NCI-H748 (cell line): Measurements from ENCODE around the gene IQSEC3.
"Not testable (repeated sequence)": the region's sequence is repeated elsewhere in the genome, so short reads cannot be mapped to it uniquely, and the experiment has no call there.

Experiments
- DNase-seq: peaks from one replicate; lab custom pipeline; 2025; ENCODE audit not compliant: unreplicated experiment; lab: John Stamatoyannopoulos, UW

Gene IQSEC3

DNA sequence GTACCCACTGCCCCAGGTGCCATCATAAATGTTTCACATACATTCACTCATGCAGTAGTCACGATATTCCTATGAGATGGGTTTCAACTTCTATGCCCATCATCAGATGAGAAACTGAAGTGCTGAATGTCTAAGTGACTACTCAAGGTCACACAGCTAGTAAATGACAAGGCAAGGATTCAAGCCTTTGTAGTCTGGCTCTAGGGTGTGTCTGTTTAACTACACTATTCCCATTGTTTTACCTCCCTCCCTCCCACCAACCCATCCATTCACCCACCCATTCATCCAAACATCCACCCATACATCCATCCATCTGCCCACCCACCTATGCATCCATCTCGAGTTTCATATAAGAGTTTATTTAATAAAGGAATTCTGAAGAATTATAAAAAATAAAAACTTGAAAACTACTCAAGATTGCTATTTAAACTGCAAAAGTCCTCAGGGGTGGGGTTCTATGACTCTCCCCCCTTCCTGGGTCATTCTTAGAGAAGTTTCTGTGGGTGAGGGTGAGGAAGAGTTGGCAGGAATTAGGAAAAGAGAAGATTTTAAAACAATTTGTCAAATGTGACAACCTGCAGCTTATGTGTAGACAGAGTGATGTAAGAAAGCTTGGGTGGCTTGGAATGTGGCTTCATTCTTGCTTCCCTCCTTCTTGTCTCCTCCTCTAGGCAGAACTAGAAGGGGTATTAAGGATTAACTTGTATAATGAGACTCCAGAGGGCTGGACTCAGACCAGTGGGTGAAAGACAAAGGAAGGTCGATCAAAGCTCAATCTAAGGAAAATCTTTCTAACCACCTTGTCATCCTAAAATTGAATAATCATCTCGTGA is 13.4 kb upstream of the IQSEC3 start:
- DNase-seq = not testable (repeated sequence)

DNA sequence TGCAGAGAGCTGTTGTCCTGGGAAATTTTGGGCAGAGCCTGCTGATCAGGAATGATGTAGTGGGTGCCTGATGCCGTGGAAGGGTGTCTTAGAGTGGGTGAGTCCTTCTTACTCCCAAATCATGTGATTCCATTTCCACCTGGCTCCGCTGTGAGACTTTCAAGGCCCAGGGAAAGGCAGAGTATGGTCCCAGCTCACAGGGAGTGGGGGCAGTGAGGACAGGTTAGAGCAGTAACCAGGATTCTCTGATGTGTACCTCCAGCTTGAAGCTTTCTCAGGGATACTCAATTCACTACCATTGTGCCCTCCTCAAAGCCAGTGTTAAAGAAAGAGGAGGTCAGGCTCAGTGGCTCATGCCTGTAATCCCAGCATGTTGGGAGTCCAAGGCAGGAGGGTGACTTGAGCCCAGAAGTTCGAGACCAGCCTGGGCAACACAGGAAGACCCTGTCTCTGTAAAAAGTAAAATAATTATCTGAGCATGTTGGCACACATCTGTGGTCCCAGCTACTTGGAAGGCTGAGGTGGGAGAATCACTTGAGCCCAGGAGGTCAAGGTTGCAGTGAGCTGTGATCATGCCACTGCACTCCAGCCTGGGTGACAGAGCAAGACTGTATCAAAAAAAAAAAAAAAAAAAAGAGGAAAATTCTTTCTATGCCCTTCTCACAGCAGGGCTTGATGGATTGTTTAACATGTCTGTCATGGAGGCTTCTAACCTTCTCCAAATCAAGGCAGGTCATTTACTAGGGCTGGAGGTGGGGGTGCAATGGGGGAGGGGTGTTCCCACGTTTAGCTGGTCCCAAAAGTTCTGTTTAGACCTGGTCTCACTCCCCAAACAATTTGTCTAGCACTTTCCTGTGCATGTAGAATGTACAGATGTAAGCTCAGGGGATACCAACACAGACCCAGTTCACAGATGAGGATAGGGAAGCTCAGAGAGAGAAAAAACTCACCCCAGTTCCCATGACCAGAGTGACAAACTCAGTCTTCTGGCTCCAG is 12.5 kb upstream of the IQSEC3 start:
- DNase-seq = no peak

- no peak for DNase-seq
Observed at GRCh38 chr12:54750-55535, 11.6 kb upstream of the IQSEC3 start.

GRCh38 chr12:56683-57346 is 9.8 kb upstream of the IQSEC3 start:
- DNase-seq = no peak

- DNase-seq = no peak
Observed at GRCh38 chr12:57539-57938, 9.0 kb upstream of the IQSEC3 start.

DNA sequence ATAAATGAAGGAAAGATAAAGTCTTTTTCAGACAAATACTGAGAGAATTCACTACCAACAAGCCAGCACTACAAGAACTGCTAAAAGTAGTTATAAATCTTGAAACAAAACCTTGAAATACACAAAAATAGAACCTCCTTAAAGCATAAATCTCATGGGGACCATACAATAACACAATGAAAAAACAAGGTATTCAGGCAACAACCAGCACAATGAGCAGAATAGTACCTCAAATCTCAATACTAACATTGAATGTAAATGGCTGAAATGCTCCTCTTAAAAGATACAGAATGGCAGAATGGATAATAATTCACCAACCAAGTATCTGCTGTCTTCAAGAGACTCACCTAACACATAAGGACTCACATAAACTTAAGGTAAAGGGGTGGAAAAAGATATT is 7.7 kb upstream of the IQSEC3 start:
- no peak for DNase-seq

DNA sequence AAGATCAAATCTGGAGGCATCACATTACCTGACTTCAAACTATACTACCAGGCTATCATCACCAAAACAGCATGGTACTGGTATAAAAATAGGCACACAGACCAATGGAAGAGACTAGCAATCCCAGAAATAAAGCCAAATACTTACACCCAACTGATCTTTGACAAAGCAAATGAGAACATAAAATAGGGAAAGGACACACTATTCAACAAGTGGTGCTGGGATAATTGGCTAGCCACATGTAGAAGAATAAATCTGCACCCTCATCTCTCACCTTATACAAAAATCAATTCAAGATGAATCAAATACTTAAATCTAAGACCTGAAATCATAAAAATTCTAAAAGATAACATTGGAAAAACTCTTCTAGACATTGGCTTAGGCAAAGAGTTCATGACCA is 4.7 kb upstream of the IQSEC3 start:
- not testable (repeated sequence) for DNase-seq

DNA sequence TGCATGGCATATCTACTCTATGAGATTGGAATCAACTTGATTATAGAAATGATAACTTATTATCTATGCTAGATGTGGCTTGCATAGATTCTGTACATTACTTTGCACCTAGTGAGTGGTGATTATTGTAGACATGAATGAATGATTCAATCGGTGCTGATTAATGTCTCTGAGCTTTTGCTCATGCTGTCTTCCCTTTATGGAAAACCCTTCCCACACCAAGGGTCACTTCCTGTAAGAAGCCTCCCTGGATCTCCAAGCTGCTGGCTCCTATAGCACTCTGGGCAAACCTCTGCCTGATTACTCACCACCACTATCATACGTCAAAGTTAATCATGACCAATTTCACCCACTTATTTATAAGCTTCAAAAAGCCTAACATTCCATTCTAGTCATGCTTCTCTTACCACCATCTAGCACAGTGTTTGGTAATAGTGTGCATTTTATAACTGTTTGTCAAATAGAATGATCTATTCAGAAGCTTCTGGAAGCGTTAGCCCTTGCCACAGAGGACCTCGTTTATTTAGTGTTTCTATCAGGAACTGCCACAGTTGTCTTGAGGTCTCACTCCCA is 990 bp upstream of the IQSEC3 start:
- not testable (repeated sequence) for DNase-seq

GRCh38 chr12:66782-67504 is 376 bp downstream of the IQSEC3 start:
- not testable (repeated sequence) for DNase-seq

GRCh38 chr12:69677-70076 is 3.1 kb downstream of the IQSEC3 start:
- not testable (repeated sequence) for DNase-seq

DNA sequence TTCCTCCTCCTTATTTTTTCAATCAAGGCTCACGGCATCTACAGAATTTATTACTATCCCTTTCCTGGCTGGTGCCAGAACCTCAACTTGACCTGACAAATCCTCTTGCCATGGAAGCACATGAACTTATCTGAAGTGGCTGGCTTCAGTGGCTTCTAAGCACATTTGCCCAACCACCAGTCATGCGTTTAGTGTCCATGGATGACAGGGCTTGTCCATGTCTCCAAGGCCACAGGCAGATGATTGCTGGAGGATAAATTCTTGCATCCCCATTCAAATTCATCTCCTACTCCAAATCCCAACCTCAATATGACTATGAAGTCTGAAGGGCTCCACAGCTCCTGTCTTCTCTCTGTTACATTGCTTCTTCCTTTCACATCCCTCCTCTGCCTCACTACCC is 4.0 kb downstream of the IQSEC3 start:
- DNase-seq = not testable (repeated sequence)

DNA sequence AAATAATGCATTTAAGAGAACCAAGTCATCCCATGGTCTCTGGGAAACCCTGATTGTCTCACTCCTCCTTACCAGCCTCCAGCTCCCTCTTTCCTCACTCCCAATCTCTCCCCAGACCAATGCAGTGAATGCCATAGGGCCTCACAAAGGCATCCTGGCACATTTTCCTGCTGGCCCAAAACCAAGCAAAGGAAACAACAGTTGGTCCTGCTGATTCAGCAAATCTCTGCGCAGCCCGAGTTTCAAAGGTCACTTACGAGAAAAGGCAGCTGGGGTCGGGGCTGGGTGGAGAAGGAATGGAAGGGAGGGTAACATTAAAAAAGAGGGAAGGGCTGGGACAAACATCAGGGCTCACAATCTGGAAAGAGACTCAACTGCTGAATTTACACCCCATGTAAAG is 5.5 kb downstream of the IQSEC3 start:
- not testable (repeated sequence) for DNase-seq

DNA sequence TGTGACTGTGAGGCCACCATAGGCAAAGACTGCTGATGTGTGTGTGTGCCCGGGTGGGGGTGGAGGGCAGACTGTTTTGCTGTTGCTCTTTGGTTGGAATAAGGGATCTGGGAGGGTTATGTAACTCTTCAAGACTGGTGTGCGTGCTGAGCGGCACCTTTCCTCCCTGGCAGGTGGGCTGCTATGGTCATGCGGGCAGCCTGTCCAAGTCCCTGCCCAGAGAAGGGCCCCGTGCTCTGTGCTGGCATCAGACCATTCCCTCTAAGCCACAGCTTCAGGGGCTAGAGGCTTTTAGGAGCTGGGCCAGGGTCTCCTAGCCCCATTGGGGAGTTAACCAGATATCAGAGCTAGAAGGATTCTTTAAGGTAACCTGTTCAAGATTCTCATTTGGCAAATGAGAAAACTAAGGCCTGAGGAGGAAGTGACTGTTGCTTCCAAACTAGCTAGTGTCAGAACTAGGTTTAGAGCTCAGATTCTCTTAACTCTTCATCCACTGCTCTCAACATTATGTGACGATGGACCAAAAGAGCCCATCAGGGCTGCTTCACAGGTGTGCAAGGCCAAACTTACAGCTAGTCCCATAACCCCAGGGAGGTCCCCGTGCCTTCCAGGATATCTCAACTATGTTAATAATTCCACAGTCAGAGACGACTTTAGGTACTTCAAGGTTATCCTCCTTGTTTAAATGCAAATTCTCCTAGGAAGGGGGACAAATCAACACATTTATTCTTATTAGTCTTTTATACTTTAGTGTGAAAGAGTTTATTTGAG is 8.0 kb downstream of the IQSEC3 start:
- DNase-seq = not testable (repeated sequence)

- DNase-seq = not testable (repeated sequence)
Observed at GRCh38 chr12:75541-75940, 9.0 kb downstream of the IQSEC3 start.

DNA sequence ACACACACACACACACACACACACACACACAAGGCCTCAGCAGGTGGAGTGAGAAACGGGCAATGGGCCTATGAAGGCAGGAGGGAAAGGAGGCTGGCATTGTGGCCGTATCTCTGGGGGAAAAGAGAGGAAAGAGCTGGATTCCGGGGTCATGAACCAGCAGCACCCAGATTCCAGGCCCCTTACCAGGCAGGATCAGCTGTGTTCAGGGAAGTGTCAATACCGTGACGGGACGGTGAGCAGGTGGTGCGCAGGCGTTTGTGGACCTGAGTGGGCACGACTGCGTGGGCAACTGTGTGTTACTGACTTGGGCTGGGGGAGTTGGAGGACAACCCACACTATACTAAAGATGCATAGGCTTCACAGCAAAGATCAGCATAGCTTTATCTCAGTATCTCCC is 9.5 kb downstream of the IQSEC3 start:
- DNase-seq = not testable (repeated sequence)

GRCh38 chr12:76551-76950 is 10.0 kb downstream of the IQSEC3 start:
- not testable (repeated sequence) for DNase-seq

- DNase-seq = not testable (repeated sequence)
Observed at GRCh38 chr12:77101-77719, 10.6 kb downstream of the IQSEC3 start.

DNA sequence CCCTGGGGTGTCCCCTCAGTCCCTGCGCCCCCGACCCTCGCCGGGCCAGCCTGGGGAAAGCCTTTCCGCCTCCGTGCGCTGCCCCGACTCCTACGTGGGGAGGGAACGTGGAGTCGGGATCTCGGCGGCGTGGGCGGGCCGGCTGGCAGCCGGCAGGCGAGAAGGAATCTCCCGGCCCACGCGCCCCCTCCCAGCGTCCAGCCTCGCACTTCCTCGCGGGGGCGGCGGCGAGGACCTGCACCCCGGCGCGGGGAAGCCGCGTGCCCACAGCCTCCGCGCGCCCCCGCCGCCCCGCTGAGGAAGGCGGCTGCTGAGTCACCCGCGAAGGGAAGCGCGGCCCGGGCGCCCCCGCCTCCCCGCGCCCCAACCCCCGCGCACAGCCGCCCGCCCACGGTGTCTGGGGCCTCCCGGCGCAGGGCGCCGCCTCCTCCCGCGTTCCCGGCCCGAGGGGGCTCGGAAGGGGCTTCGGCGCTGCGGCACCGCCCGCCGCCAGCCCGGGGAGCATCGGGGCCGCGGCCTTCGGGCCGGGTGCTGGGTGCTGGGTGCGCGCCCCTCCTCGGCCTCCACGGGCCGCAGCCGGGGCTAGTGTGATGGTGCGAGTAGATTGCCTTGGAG is 11.3 kb downstream of the IQSEC3 start:
- not testable (repeated sequence) for DNase-seq
